ENCODE measurements around the gene PIGU. TPM values are rescaled to one million over a fixed set of nuclear protein-coding genes. Genes with fewer than 3 reads are reported as not detected.

Gene PIGU
- polyA plus RNA-seq, 1 donor from 2014 or later, result 35.8 TPM

DNA sequence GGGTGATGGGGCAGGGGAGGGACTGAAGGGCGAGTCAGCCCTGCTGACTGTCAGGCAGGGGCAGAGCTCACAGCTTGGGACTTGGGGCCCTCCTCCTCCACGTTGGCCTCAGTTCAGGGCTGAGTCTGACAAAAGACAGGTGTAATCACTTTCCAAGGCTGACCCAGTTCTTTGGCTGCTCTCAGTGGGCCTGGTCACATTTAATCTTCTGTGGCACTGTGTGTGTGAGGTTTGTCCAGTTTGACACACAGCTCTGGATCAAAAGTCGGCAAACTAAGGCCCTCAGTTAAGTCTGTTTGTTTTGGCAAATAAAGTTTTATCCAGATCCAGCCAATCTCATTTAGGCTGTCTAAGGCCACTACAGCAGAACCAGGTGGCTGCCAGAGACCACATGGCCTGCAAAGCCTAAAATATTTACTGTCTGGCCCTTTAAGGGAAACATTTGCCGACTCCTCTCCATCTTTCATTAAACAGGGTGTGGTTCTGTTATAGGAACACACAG is 123.5 kb downstream of the PIGU start:
- H3K9ac ChIP-seq (ENCODE audit: low read length), result no peak overlapping the region
- no peaks in the 10 kb centered on the region for H4K20me1 ChIP-seq (ENCODE audit: insufficient read depth)
- no peaks in the 10 kb centered on the region for H3K27me3 ChIP-seq (ENCODE audit: insufficient read depth, low read depth, low read length)
- H3K4me2 ChIP-seq (ENCODE audit: low read length), result no peak overlapping the region
- no peak overlapping the region for H2AFZ ChIP-seq (ENCODE audit: low read depth, low read length)
- no peak for TF ChIP-seq EP300 (conservative IDR thresholded peaks at IDR 0.05; ENCODE audit: poor library complexity, severe bottlenecking)
- TF ChIP-seq RAD21 (conservative IDR thresholded peaks at IDR 0.05), result no peak
- H3K9me3 ChIP-seq (ENCODE audit: low read length), result no peaks in the 10 kb centered on the region
- no peaks in the 10 kb centered on the region for H3F3A ChIP-seq (ENCODE audit: insufficient read depth, low read length, poor library complexity, severe bottlenecking)
- no peaks in the 10 kb centered on the region for H3K9me2 ChIP-seq (ENCODE audit: insufficient read depth, low read length)
- H3K79me2 ChIP-seq (replicated peaks; ENCODE audit: insufficient read depth, low read length), result no peaks in the 10 kb centered on the region
- H3K36me3 ChIP-seq (ENCODE audit: insufficient read depth, low read length), result no peaks in the 10 kb centered on the region
- no peak overlapping the region for H3K27ac ChIP-seq (ENCODE audit: low read length)
- no peak overlapping the region for H3K4me3 ChIP-seq (ENCODE audit: low read length)

DNA sequence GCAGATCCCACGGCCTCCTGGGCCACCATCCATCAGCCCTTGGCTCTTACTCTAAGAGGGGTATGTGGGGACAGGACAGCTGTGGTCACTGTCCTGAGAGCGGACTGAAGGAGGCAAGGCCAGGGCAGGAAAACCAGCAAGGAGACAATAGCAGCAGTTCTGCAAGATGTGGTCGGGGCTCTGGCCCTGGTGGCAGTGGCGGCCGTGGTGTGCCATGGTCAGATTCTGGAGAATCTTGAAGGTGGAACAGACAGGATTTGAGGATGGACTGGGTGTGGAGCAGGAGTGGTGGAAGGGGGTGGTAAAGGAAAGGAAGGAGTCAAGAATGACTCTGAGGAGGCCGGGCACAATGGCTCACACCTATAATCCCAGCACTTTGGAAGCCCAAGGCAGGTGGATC is 124.3 kb downstream of the PIGU start:
- no peaks in the 10 kb centered on the region for H3F3A ChIP-seq (ENCODE audit: insufficient read depth, low read length, poor library complexity, severe bottlenecking)
- H3K27ac ChIP-seq (ENCODE audit: low read length), result no peak overlapping the region
- no peaks in the 10 kb centered on the region for H3K79me2 ChIP-seq (replicated peaks; ENCODE audit: insufficient read depth, low read length)
- no peaks in the 10 kb centered on the region for H3K9me2 ChIP-seq (ENCODE audit: insufficient read depth, low read length)
- H3K9ac ChIP-seq (ENCODE audit: low read length), result no peak overlapping the region
- H4K20me1 ChIP-seq (ENCODE audit: insufficient read depth), result no peaks in the 10 kb centered on the region
- TF ChIP-seq POLR2AphosphoS5 (IDR thresholded peaks at IDR 0.05) (no peak), RAD21 (conservative IDR thresholded peaks at IDR 0.05) (no peak), MXI1 (conservative IDR thresholded peaks at IDR 0.05; ENCODE audit: poor library complexity, severe bottlenecking) (no peak), EZH2 (IDR thresholded peaks at IDR 0.05; ENCODE audit: borderline replicate concordance, insufficient read depth, low read length, poor library complexity, severe bottlenecking) (no peak), SMC3 (conservative IDR thresholded peaks at IDR 0.05; ENCODE audit: poor library complexity) (no peak), EP300 (conservative IDR thresholded peaks at IDR 0.05; ENCODE audit: poor library complexity, severe bottlenecking) (no peak), TAF1 (IDR thresholded peaks at IDR 0.05; ENCODE audit: low read depth) (no peak)
- TF ChIP-seq, protein P1, sequence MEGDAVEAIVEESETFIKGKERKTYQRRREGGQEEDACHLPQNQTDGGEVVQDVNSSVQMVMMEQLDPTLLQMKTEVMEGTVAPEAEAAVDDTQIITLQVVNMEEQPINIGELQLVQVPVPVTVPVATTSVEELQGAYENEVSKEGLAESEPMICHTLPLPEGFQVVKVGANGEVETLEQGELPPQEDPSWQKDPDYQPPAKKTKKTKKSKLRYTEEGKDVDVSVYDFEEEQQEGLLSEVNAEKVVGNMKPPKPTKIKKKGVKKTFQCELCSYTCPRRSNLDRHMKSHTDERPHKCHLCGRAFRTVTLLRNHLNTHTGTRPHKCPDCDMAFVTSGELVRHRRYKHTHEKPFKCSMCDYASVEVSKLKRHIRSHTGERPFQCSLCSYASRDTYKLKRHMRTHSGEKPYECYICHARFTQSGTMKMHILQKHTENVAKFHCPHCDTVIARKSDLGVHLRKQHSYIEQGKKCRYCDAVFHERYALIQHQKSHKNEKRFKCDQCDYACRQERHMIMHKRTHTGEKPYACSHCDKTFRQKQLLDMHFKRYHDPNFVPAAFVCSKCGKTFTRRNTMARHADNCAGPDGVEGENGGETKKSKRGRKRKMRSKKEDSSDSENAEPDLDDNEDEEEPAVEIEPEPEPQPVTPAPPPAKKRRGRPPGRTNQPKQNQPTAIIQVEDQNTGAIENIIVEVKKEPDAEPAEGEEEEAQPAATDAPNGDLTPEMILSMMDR (IDR thresholded peaks at IDR 0.05; ENCODE audit: poor library complexity, severe bottlenecking), result no peak
- no peaks in the 10 kb centered on the region for H3K9me3 ChIP-seq (ENCODE audit: low read length)
- H3K4me2 ChIP-seq (ENCODE audit: low read length), result no peak overlapping the region
- no peaks in the 10 kb centered on the region for H3K36me3 ChIP-seq (ENCODE audit: insufficient read depth, low read length)
- H3K4me3 ChIP-seq (ENCODE audit: low read length), result no peak overlapping the region
- no peaks in the 10 kb centered on the region for H3K27me3 ChIP-seq (ENCODE audit: insufficient read depth, low read depth, low read length)
- H2AFZ ChIP-seq (ENCODE audit: low read depth, low read length), result no peak overlapping the region

DNA sequence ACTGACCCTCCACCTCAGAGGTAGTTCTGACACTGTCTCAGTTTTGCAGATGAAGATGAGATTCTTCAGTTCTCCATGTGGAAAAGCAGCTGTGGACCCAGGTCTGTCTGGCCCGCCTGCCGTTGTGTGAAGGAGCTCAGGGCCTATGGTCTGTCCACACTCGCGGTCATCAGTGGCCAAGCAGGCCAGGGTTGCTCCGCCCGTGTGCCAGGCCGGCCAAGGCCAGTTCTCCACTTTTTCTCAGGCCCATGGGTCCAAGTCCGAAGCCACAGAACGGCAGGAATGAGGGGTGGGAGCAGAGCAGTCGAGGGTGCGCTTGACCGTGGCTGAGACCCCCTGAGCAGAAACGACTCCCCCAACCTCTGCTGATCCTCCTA is 127.0 kb downstream of the PIGU start:
- Histone ChIP-seq H3K9me2 (ENCODE audit: insufficient read depth, low read length) (no peaks in the 10 kb centered on the region), H3K27ac (ENCODE audit: low read length) (no peak overlapping the region), H3F3A (ENCODE audit: insufficient read depth, low read length, poor library complexity, severe bottlenecking) (no peaks in the 10 kb centered on the region), H4K20me1 (ENCODE audit: insufficient read depth) (no peaks in the 10 kb centered on the region), H3K9me3 (ENCODE audit: low read length) (no peaks in the 10 kb centered on the region), H3K27me3 (ENCODE audit: insufficient read depth, low read depth, low read length) (no peaks in the 10 kb centered on the region), H3K9ac (ENCODE audit: low read length) (no peak overlapping the region), H3K36me3 (ENCODE audit: insufficient read depth, low read length) (no peaks in the 10 kb centered on the region), H3K4me2 (ENCODE audit: low read length) (no peak overlapping the region), H2AFZ (ENCODE audit: low read depth, low read length) (no peak overlapping the region), H3K79me2 (replicated peaks; ENCODE audit: insufficient read depth, low read length) (no peaks in the 10 kb centered on the region), H3K4me3 (ENCODE audit: low read length) (no peak overlapping the region)
- TF ChIP-seq TAF1 (IDR thresholded peaks at IDR 0.05; ENCODE audit: low read depth) (no peak), POLR2AphosphoS5 (IDR thresholded peaks at IDR 0.05) (no peak)
- TF ChIP-seq, protein P2, sequence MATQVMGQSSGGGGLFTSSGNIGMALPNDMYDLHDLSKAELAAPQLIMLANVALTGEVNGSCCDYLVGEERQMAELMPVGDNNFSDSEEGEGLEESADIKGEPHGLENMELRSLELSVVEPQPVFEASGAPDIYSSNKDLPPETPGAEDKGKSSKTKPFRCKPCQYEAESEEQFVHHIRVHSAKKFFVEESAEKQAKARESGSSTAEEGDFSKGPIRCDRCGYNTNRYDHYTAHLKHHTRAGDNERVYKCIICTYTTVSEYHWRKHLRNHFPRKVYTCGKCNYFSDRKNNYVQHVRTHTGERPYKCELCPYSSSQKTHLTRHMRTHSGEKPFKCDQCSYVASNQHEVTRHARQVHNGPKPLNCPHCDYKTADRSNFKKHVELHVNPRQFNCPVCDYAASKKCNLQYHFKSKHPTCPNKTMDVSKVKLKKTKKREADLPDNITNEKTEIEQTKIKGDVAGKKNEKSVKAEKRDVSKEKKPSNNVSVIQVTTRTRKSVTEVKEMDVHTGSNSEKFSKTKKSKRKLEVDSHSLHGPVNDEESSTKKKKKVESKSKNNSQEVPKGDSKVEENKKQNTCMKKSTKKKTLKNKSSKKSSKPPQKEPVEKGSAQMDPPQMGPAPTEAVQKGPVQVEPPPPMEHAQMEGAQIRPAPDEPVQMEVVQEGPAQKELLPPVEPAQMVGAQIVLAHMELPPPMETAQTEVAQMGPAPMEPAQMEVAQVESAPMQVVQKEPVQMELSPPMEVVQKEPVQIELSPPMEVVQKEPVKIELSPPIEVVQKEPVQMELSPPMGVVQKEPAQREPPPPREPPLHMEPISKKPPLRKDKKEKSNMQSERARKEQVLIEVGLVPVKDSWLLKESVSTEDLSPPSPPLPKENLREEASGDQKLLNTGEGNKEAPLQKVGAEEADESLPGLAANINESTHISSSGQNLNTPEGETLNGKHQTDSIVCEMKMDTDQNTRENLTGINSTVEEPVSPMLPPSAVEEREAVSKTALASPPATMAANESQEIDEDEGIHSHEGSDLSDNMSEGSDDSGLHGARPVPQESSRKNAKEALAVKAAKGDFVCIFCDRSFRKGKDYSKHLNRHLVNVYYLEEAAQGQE (IDR thresholded peaks at IDR 0.05; ENCODE audit: borderline replicate concordance), result no peak
